Medulla oblongata (tissue), 1 donor: ENCODE measurements around the gene OXT.
"Not testable (repeated sequence)": the region's sequence is repeated elsewhere in the genome, so short reads cannot be mapped to it uniquely, and the experiment has no call there.

Experiments used
- DNase-seq: peaks from one replicate; pipeline ENCODE4 v3.0.0-alpha.2; 2015; ENCODE audit errors: extremely low spot score

The OXT gene

GRCh38 chr20:3047486-3048419 lies 23.7 kb upstream of the OXT start:
- DNase-seq: no peak

DNA sequence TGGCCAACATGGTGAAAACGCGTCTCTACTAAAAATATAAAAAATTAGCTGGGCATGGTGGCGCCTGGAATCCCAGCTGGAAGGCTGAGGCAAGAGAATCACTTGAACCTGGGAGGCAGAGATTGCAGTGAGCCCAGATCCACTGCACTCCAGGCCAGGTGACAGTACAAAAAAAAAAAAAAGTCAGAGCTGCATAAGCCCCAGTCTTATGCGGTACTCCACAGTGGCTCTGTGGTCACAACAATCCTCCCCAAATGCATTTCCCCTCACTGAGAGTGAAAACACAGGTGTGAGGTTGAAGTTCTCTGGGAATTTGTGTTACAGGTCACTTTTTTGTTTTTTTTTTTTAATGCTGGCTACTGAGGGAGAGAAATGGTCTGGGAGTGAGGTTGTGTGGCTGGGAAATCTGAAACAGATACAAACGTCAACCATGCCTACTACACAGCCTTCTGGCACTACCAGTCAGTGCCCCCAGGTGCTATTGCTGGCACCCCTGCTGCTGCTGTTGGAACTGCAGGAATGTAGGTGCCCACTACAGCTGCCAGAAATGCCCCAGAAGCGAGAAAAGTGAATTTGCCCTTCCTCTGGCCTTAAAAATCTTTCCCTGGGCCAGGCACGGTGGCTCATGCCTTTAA lies 19.9 kb upstream of the OXT start:
- DNase-seq: no peak

DNA sequence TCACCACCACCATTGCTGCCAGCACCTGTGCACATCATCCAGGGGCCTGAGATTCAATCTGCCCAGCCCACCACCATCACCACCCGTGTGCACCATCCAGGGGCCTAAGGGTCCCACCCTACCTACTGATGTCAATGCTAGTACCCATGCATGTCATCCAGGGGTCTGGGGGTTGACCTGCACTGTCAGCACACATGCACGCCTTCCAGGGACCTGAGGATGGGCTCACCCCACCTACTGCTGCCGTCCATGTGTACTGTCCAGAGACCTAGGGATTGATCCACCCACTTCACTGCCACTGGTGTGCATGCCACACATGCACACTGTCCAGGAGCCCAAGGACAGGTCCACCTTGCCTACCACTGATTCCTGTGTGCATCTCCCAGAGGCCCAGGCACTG lies 11.9 kb upstream of the OXT start:
- no peak for DNase-seq

GRCh38 chr20:3064119-3064518 lies 7.3 kb upstream of the OXT start:
- not testable (repeated sequence) for DNase-seq

GRCh38 chr20:3067139-3068014 lies 4.0 kb upstream of the OXT start:
- DNase-seq: no peak

DNA sequence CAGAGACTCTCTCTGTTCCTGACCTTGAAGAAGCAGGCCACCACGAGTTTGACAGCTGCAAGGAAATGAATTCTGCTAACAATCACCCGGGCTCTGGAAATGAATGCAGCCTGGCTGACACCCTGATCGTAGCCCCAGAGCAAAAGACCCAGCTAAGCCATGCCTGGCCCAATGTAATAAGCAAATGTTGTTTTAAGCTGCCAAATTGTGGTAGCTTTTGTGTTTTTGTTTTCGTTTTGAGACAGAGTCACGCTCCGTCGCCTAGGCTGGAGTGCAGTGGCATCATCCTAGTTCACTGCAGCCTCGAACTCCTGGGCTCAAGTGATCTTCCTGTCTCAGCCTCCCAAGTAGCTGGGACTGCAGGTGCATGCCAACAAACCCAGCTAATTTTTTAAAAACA lies 3.3 kb upstream of the OXT start:
- DNase-seq: peak; percentile 35

GRCh38 chr20:3068986-3069900 lies 2.2 kb upstream of the OXT start:
- no peak for DNase-seq

DNA sequence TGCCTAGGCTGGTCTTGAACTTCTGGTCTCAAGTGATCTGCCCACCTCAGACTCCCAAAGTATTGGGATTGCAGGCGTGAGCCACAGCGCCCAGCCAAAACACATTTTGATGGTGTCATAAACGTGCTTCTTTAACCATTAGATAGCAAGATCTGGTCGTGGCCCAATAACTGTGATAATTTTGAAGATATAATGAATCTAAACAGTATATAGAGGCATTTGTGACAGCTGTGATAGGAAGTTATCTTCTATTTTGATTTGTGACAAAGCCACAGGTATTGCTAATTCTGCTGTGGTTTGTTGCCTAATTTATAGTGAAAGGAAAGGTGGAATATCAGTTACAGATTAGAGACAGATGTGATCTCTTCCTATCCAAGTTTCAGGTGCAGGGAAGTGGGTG lies 695 bp upstream of the OXT start:
- no peak for DNase-seq

DNA sequence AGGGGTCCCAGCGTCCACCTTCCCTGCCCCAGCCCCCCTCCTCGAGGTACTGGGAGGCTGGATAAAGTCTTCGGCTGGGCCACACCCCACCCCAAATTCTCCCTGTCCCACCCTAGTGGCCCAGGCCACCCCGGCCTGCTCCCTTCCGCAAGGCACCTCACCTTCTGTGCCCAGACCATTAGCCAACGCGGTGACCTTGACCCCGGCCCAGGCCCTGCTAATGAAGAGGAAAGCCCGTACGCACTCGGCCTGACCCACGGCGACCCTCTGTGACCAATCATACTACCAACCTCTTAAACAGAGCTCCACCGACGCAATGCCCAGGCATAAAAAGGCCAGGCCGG lies 182 bp upstream of the OXT start:
- no peak for DNase-seq

GRCh38 chr20:3072530-3073250 lies 1.3 kb downstream of the OXT start:
- no peak for DNase-seq

- not testable (repeated sequence) for DNase-seq
These were observed 1.8 kb downstream of the OXT start for GRCh38 chr20:3073251-3073643.

- no peak for DNase-seq
These were observed 3.4 kb downstream of the OXT start for GRCh38 chr20:3074812-3075211.

- DNase-seq: not testable (repeated sequence)
These were observed 3.9 kb downstream of the OXT start for GRCh38 chr20:3075315-3075714.

DNA sequence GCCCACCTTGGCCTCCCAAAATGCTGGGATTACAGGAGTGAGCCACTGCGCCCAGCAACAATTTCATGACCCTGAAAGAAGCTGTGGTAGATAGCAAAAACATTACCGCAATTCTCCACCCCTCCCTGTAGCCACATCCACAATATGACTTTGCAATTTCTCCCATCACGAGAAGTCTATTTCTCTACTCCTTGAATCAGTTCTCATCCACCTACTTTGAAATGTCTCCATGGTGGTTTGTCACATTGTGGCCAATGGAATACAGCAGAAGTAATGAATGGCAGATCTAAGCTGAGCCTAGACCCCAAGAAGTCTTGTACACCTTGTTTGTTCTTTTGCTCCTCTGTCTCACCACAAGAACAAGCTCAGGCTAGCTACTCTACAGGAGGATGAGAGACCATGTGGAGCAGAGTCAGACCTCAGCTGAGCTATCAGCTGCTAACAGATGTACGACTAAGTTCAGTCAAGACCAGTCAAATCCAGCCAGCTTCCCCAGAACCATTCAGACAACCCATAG lies 6.3 kb downstream of the OXT start:
- no peak for DNase-seq

- peak; percentile 36 for DNase-seq
These were observed 9.5 kb downstream of the OXT start for GRCh38 chr20:3080939-3081388.

- DNase-seq: no peak
These were observed 10.2 kb downstream of the OXT start for GRCh38 chr20:3081641-3082040.

- no peak for DNase-seq
These were observed 11.0 kb downstream of the OXT start for GRCh38 chr20:3082306-3082951.

GRCh38 chr20:3082955-3083952 lies 11.8 kb downstream of the OXT start:
- no peak for DNase-seq
